ENCODE results near the gene PDHB.

The PDHB gene

DNA sequence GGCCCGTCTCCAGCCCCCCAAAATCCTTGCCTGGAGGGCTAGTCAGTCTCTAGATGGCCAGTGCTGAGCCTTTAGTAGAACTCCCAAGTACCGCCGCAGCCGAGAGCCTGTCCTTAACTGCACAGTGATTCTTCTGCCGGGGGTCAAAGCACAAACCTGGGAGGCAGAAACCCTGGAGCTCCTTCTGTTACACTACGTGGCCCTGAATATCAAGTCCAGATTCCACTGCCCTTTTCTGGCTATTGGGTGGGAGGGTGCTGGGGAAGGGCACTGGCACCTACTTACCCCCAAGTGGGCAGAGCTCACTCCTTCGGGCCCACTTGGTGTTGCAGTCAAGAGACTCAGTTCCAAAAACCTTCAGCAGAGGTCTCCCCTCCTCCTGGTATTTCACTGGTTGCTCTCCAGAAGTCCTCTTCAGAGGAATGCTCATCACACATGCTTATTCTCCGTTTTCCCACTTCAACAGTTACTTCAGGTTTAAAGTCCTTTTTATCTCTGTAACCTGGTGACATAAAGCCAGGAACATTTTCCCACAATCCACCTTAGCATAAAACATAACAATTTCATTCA, 10.8 kb downstream of the PDHB start:
- H3K4me3 ChIP-seq (ENCODE audit: low read length), result no peak overlapping the region
- TF ChIP-seq ZNF274 (IDR thresholded peaks at IDR 0.05; ENCODE audit: low read depth, low read length), result no peak

DNA sequence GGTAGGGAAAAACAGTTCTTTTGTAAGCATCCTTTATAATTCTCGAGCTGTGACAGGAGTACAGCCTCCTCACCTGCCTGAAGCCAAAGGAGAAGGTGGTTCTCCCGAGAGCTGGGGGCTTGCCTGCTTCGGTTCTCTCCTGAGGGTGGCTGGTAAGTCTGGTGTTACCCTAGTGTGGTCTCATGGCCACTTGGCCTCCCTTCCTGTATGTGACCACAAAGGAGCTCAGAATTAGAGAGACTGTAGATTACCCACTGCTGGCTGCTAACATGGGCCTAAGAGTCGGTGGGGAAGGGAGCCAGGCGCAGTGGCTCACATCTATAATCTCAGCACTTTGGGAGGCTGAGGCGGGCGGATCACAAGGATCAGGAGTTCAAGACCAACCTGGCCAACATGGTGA, 12.6 kb downstream of the PDHB start:
- TF ChIP-seq ZNF274 (IDR thresholded peaks at IDR 0.05; ENCODE audit: low read depth, low read length), result no peak
- H3K4me3 ChIP-seq (ENCODE audit: low read length), result no peak overlapping the region

DNA sequence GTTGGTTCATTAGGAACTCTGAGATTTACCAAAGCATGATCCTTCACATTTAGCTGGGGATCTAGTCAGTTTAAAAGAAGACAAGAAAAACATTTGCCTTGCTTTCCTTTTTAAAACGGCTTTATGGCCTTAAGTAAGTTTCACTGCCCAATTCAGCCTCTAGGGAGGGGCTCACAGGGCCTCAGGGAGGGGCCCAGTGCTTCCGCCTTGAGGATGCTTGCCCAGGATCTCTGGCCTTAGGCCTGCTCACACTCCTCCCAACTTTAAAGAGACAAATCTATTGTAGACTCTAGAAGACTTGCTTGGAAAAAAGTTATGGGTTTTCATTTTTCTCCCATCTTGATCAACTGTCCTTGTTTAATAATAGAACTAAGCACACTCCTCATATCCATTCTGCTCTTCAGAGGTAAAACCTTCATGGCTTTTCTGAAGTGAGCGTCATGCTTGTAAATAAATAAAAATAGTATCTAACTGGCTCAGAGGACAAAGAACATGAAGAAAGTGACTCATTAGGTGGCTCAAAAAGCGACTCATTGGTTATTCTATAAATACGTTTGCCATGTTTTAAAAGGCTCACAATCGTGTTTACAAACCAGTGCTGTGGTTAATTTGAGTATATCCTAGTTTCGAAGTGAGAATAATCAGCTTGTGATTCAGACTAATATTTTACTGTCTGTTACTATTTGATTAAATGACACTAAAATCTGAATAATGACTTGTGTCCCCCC, 13.7 kb downstream of the PDHB start:
- TF ChIP-seq ZNF274 (IDR thresholded peaks at IDR 0.05; ENCODE audit: low read depth, low read length), result no peak
- H3K4me3 ChIP-seq (ENCODE audit: low read length), result no peak overlapping the region

DNA sequence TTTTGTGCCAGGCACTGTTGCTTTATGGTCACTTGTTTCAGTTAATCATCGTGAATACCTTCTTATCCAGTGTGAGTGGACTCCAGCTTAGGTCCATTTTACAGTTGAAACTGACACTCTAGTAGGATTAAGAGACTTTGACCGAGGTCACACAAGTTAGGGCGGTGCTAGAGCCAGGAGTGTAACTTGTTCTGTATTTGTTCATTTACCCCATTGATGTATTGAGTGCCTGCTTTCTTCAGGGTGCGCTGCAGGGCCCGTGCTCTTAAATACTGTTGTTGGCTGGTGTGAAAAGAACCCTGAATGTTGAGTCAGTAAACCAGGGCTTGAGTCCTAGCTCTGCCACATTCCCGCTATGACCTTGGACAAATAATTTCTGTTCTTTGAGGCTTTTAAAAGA, 15.4 kb downstream of the PDHB start:
- no peak overlapping the region for H3K4me3 ChIP-seq (ENCODE audit: low read length)
- no peak for TF ChIP-seq ZNF274 (IDR thresholded peaks at IDR 0.05; ENCODE audit: low read depth, low read length)

DNA sequence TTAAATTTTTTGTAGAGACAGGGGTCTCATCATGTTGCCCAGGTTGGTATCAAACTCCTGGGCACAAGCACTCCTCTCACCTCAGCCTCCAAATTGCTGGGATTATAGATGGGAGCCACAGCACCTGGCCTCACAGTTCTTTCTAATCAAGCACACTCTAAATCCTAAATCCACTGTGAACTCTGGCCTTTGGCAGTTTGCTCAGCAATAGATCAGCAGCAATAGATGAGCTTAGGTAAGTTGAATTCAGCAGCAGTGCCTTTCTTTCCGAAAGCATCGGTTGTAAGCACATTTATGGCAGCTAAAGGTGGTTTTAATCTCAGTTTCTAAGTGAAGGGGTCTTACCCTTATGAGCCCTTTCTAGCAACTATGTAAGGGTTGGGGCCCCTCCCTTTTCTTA, 16.6 kb downstream of the PDHB start:
- no peak for TF ChIP-seq ZNF274 (IDR thresholded peaks at IDR 0.05; ENCODE audit: low read depth, low read length)
- H3K4me3 ChIP-seq (ENCODE audit: low read length), result no peak overlapping the region

DNA sequence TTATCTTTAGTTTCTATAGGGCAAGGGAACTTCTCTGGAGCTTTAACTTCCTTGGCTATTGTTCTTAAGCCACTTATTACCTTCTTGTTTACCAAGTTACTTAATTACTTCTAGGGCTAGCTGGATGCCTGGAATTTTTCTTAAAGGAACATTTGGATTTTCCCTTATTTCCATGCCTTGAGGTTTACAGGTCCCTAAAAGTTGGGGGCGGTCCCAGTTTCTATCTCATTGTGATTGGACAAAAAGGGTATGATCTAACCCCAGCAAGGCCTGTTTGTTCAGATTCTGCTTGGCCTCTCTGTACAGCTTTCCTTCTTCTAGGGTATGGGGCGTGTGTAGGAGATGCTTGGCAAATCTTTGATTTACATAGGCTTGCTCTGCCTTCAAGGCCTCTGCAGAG, 17.4 kb downstream of the PDHB start:
- TF ChIP-seq ZNF274 (IDR thresholded peaks at IDR 0.05; ENCODE audit: low read depth, low read length), result no peak
- no peak overlapping the region for H3K4me3 ChIP-seq (ENCODE audit: low read length)

DNA sequence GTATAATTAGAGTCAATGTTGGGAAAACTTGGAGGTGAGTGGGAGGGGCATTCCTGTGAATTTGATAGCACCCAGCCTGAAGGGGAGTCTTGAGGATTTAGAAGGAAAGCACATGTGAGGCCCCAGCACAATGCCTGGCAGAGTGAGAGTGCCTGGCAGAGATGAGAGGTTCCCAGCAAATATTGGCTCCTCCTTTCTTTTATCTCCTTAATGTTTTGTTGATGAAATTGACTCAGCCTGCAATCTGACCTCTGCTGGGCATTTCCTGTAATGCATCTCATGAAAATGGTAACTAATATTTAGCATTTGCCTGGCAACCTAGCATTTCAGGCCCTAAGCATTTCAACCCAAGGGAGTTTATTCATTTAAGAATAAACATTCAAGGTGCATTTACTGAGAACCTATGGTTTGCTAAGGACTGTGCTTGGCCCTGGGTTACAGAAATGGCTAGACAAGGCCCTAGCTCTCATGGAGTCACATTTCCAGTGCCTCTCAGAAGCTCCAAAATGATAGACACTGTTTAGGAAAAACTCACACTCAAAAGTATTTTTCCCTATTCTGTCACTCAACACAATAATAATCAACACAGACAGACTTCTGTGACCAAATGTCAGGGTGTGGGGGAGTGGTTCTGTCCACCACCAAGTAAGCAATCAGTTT, 19.0 kb downstream of the PDHB start:
- no peak for TF ChIP-seq ZNF274 (IDR thresholded peaks at IDR 0.05; ENCODE audit: low read depth, low read length)
- H3K4me3 ChIP-seq (ENCODE audit: low read length), result no peak overlapping the region

DNA sequence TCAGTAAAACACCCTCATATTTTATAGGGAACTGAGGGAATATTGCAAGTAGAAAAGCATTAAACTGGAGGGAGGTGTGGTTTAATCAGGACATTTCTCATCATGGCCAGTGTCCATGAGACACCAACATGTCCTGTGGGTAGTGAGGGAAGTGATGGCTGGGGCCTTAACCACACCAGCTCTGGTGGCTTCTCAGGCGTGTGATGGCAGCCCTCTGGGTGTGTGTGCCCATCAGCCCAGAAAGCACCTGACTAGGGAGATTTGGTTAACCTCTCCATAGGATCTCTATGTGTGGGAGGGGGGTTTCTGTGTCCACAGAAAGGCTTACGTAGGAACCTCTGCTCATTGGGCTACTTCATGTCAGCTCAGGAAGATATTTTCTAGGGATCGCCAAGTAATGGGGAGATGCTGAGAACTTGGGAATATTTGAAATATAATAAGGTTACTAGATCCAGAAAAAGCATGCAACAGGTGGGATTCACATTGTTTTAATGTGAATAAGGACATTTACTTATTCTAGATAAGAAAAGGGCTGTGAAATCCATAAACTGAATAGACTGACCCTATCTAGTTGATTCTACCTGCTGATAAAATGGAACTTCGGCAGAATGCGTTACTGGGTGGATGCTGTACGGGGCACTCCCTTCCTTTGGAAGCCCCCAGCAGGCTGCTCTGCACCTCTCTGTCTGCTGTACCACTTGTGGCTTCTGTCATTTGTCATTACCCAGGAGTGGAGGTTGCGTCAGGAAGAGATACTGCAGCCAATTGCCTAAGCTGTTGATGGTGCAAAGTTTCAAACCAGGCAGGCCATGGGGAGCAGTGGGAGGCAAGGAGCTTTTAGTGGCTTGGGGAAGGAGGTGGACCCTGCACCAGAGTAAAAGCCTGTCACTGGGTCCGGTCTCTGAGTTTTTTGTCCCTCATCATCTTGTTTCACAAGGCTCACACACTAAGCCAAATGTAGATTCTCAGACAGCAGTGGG, 21.5 kb downstream of the PDHB start:
- H3K4me3 ChIP-seq (ENCODE audit: low read length), result no peak overlapping the region
- TF ChIP-seq ZNF274 (IDR thresholded peaks at IDR 0.05; ENCODE audit: low read depth, low read length), result no peak

DNA sequence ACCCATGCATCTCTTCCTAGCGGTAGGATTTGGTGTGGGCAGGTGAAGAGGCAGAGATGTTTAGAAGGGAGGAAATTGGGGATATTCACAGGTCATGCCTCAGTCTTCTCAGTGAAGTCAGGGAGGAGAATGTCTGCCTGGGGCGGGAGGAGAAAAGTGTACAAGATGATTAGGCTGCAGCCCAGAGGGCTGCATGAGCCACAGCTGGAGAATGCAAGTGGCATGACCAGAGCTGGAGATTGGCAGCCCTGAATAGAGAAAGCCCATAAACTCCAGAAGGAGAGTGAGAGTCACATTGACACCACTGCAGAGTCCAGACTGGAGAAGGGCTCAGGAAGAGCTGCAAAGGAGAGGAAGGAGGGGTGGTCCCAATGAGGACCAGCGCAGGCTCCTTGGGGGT, 22.6 kb downstream of the PDHB start:
- no peak for TF ChIP-seq ZNF274 (IDR thresholded peaks at IDR 0.05; ENCODE audit: low read depth, low read length)
- H3K4me3 ChIP-seq (ENCODE audit: low read length), result no peak overlapping the region

DNA sequence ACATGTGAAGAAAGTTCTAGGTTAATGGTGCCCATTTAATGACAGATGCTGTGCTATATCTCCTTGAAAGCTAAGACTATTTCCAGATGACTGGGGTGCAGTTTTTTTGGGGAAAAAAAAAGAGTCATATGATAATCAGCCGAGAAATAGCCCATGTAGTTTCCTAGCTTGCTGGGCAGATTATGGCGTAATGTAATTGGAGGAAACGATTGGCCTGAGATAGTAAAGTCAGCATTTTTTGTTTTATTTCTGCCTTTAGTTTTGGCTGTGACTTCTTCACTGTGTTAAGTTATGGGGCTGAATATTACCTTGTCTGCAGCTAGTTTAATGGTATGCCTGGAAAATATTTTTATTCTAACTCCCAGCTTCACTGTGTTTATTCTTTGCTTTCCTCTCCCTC, 24.0 kb downstream of the PDHB start:
- H3K4me3 ChIP-seq (ENCODE audit: low read length), result no peak overlapping the region
- no peak for TF ChIP-seq ZNF274 (IDR thresholded peaks at IDR 0.05; ENCODE audit: low read depth, low read length)

DNA sequence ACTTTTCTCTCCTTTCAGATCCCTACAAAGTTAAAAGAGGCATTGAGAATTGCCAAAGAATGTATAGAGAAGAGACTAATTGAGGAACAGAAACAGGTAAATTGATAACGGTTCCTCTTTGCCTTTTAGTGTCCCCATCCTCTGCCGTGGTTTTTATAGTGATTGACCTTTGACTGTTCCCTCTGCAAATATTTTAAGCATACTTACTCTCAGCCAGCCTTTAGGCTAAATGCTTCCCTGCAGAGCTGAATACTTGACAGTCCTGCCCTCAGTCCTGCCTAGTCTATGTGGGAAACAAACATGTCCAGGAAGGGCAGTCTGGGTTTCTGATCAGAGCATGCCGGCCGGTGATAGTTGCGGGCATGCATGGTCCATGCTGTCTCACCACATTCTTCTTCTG, 24.7 kb downstream of the PDHB start:
- no peak for TF ChIP-seq ZNF274 (IDR thresholded peaks at IDR 0.05; ENCODE audit: low read depth, low read length)
- no peak overlapping the region for H3K4me3 ChIP-seq (ENCODE audit: low read length)

DNA sequence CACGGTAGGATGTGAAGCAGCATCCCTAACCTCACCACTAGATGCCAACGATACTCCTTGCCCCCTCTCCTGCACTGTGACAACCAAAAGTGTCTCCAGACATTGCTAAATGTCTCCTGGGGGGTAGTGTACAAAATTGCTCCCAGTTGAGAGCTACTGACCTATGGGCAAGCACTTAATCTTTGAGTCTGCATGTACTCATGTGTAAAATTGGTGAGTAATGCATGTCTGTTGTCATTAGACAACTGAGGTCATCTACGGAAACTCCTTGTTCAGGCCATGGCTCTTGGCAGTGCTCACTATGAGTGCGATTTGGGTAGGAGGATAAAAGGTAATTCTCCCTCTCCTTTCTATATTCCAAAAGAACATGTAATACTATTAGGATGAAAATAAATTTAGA, 29.2 kb downstream of the PDHB start:
- no peak for TF ChIP-seq ZNF274 (IDR thresholded peaks at IDR 0.05; ENCODE audit: low read depth, low read length)
- no peak overlapping the region for H3K4me3 ChIP-seq (ENCODE audit: low read length)

DNA sequence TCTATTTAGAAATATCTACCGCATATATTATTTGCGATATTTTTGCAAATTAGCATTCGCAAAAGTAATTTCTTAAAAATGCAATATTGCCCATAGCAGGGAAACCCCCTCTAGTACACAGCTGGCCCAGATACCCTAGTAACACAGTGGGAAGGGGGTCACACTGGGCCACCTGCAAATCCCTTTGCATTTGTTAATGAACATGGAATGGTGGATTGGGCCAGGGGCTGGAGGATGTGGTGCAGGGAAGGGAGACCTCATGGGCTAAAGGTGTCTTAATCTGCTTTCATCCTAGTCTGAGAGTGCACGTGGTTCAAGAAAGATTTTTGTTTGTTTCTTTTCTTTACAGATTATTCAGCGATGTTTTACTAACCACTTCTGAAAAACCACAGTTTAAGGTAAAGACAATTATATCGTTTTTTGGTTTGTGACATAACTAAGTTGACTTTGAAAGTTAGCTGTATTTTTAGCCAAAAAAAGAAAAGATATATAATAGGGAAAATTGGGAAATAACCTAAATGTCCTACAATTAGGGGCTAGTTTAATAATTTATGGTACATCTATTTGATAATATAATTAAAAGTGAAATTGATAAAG, 30.0 kb downstream of the PDHB start:
- no peak for TF ChIP-seq ZNF274 (IDR thresholded peaks at IDR 0.05; ENCODE audit: low read depth, low read length)
- no peak overlapping the region for H3K4me3 ChIP-seq (ENCODE audit: low read length)

Data from GM08714 (cell line).